ENCODE results near the gene OLR1. TPM values are rescaled to one million over a fixed set of nuclear protein-coding genes. Genes with fewer than 3 reads are reported as not detected.

Gene OLR1
- total RNA-seq, 1 donor from 2014 or later: not detected

- DNase-seq (ENCODE audit: low read depth, low spot score): peak; percentile 22
These were observed 18.4 kb downstream of the OLR1 start for GRCh38 chr12:10153271-10154144.

GRCh38 chr12:10151621-10152020 is 20.3 kb downstream of the OLR1 start:
- no peak for DNase-seq (ENCODE audit: low read depth, low spot score)

GRCh38 chr12:10147714-10148403 is 24.1 kb downstream of the OLR1 start:
- no peak for DNase-seq (ENCODE audit: low read depth, low spot score)

- DNase-seq (ENCODE audit: low read depth, low spot score): no peak
These were observed 28.8 kb downstream of the OLR1 start for GRCh38 chr12:10142976-10143589.

GRCh38 chr12:10140001-10140400 is 31.9 kb downstream of the OLR1 start:
- peak; percentile 57 for DNase-seq (ENCODE audit: low read depth, low spot score)

GRCh38 chr12:10136637-10137205 is 35.2 kb downstream of the OLR1 start:
- no peak for DNase-seq (ENCODE audit: low read depth, low spot score)

DNA sequence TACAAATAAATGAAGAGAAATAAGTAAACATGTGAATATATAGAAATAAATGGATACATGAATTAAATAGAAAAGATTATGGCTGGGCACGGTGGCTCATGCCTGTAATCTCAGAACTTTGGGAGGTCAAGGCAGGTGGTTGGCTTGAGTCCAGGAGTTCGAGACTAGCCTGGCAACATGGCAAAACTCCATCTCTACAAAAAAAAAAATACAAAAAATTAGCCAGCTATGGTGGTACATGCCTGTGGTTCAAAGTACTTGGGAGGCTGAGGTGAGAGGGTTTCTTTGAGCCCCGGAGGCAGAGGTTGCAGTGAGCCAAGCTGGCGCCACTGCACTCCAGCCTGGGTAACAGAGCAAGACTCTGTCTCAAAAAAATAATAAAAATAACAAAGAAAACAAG is 36.8 kb downstream of the OLR1 start:
- DNase-seq (ENCODE audit: low read depth, low spot score): no peak

GRCh38 chr12:10132850-10133370 is 39.0 kb downstream of the OLR1 start:
- DNase-seq (ENCODE audit: low read depth, low spot score): no peak

DNA sequence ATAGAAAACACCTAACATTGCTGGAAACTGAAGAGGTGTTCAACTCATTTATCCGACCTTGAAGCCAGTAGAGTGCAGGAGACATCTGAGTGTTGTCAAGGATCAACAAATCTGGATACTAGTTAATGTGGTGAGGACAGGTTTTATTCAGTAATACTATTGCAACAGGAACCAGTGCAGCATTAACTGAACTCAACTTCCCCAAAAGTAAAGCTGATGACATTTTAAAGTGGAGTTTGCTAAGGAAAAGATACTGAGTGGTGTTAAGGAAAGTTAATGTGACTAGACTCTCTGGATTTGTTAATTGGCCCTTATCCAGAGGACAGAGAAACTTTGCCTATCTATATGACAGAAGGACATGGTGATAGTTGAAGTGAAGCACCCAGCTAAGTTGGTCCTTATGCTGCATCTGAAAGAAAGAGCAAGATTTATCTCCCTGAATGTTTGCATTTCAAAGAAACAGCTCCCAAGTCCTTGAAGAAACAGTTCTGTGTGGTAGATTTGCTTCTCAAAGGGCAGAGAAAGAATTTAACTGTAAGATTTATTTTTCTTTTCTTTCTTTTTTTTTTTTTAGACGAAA is 40.7 kb downstream of the OLR1 start:
- no peak for DNase-seq (ENCODE audit: low read depth, low spot score)

DNA sequence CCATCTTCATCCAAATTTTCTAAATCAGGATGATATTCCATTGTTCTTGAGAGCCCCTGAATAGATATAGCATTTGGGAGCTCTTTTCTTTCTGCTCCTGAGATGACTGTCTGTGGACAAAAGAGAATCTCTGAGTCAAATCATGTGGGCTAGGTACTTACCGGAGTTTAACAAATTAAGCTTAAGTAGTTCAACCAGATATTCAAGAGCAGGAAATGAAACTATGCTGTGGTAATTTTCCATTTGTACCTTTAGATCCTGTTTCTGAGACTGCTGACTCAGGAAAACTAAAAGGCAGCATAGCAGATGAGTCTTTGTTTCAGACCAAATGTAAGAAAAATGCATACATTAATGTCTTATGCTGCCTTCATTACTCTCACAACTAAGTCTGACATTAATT is 41.9 kb downstream of the OLR1 start, which contains the start of gene CLEC7A:
CLEC7A (minus strand) TSS at position 158 of the 400 bp plus-strand sequence; CDS start at position 41, 117 bp downstream.
- no peak for DNase-seq (ENCODE audit: low read depth, low spot score)

- DNase-seq (ENCODE audit: low read depth, low spot score): no peak
These were observed 43.2 kb downstream of the OLR1 start for GRCh38 chr12:10128687-10129086.

DNA sequence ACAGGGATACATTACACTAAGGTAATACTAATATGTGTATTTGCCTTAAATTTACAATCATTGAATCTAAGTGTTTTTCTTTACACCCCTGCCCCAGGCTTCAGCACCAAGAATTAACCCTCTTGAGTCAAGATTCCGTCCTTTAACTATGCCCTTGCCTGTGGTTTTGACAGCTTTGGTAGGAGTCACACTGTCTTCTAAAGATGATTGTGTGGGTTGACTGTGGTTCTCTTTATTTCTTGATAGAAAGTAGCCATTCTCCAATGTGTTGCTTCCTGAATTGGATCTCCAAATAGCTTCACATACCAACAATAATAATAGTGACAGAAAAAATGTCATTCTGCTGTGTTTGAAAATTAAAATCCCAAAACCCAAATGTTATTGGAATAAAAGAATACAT is 45.5 kb downstream of the OLR1 start:
- DNase-seq (ENCODE audit: low read depth, low spot score): no peak

DNA sequence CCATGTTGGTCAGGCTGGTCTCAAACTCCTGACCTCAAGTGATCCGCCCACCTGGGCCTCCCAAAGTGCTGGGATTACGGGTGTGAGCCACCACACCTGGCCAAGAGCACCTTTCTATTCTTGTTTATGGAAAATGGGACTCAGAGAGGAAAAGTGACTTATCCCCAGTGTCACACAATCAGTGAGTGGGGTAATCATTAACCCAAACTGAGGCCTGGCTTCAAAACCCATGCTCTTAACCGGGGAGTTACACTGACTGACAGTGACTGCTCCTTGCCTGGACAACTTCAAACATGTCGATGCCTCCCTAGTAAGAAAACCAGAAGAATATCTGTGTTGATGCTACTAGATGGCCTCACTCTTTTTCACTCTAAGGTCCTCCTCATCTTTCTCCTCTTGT is 49.2 kb downstream of the OLR1 start:
- DNase-seq (ENCODE audit: low read depth, low spot score): no peak

GRCh38 chr12:10121278-10121677 is 50.7 kb downstream of the OLR1 start:
- DNase-seq (ENCODE audit: low read depth, low spot score): no peak

- DNase-seq (ENCODE audit: low read depth, low spot score): no peak
These were observed 52.9 kb downstream of the OLR1 start for GRCh38 chr12:10119066-10119465.

GRCh38 chr12:10115890-10116289 is 56.0 kb downstream of the OLR1 start:
- no peak for DNase-seq (ENCODE audit: low read depth, low spot score)

GRCh38 chr12:10115311-10115710 is 56.6 kb downstream of the OLR1 start:
- DNase-seq (ENCODE audit: low read depth, low spot score): no peak

GRCh38 chr12:10113920-10114319 is 58.0 kb downstream of the OLR1 start:
- no peak for DNase-seq (ENCODE audit: low read depth, low spot score)

- DNase-seq (ENCODE audit: low read depth, low spot score): no peak
These were observed 58.9 kb downstream of the OLR1 start for GRCh38 chr12:10113075-10113474.

GRCh38 chr12:10111451-10111850 is 60.5 kb downstream of the OLR1 start:
- no peak for DNase-seq (ENCODE audit: low read depth, low spot score)

DNA sequence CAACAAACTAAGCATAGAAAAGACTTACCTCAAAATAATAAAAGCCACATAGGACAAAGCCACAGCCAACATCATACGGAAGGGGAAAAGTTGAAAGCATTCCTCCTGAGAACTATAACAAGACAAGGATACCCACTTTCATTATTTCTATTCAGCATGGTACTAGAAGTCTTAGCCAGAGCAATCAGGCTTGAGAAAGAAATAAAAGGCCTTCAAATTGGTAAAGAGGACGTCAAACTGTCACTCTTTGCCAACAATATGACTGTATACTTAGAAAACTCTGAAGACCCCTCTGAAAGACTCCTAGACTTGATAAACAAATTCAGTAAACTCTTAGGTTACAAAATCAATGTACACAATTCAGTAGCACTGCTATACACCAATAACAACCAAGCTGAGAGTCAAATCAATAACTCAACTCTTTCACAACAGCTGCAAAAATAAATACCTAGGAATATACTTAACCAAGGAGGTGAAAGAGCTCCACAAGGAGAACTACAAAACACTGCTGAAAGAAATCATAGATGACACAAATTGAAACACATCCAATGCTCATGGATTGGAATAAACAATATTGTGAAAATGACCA is 61.6 kb downstream of the OLR1 start:
- no peak for DNase-seq (ENCODE audit: low read depth, low spot score)
